Measurements from ENCODE around the gene ADGRG7.

The ADGRG7 gene

DNA sequence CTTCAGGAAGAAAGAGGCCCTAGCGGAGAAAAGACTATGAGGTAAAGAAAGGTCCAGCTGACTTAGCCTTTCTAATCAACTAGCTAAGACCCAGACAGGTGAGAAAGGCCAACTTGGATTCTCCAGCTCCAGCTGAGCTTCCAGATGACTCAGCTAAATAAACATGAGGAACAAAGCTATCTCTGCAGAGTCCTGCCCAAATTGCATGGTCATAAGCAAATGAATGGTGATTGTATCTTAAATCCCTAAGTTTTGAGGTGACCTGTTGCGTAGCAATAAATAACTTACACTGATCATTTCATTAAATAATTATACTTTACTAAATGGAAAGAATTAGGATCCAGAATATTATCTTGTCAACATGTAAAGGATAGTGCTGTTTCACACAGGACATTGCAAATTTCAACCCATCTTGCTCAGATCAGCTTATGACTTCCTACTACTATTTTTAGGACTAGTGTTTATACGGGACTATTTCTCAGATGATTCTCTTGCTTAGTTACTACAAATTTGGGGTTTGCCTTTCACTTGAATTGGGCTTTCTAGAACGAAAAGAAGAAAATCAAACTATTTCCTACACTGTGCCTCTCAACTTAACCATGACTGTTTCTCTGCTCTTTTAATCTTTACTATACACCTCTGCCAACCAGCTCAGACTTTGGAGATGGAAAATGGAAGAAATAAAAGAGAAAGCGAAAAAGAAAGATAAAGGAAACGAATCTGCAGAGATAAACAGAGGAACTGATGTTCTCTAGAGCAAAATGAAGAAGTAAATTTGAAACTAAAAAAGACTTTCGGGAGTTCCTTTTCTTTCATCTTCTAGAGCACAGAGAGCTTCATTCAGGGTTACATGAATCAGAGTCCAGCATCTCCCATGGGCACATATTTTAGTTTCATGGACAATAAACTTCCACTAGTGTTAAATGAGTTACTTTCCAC is 6.6 kb upstream of the ADGRG7 start:
- no peaks in the 10 kb centered on the region for H3K27me3 ChIP-seq
- TF ChIP-seq, protein P1, sequence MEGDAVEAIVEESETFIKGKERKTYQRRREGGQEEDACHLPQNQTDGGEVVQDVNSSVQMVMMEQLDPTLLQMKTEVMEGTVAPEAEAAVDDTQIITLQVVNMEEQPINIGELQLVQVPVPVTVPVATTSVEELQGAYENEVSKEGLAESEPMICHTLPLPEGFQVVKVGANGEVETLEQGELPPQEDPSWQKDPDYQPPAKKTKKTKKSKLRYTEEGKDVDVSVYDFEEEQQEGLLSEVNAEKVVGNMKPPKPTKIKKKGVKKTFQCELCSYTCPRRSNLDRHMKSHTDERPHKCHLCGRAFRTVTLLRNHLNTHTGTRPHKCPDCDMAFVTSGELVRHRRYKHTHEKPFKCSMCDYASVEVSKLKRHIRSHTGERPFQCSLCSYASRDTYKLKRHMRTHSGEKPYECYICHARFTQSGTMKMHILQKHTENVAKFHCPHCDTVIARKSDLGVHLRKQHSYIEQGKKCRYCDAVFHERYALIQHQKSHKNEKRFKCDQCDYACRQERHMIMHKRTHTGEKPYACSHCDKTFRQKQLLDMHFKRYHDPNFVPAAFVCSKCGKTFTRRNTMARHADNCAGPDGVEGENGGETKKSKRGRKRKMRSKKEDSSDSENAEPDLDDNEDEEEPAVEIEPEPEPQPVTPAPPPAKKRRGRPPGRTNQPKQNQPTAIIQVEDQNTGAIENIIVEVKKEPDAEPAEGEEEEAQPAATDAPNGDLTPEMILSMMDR (IDR thresholded peaks at IDR 0.05), result no peak
- H3K36me3 ChIP-seq, result no peaks in the 10 kb centered on the region
- no peak for DNase-seq
- H3K4me3 ChIP-seq, result no peak overlapping the region
- H3K9me3 ChIP-seq, result no peaks in the 10 kb centered on the region
- H3K27ac ChIP-seq, result no peak overlapping the region
- intact Hi-C loops (cut with DNase I; ENCODE audit: low total_unique reads), result no loop called here
- peaks cover 0 to 4% (median 0%) of the 10 kb centered on the region in 4 donors for H3K4me1 ChIP-seq

DNA sequence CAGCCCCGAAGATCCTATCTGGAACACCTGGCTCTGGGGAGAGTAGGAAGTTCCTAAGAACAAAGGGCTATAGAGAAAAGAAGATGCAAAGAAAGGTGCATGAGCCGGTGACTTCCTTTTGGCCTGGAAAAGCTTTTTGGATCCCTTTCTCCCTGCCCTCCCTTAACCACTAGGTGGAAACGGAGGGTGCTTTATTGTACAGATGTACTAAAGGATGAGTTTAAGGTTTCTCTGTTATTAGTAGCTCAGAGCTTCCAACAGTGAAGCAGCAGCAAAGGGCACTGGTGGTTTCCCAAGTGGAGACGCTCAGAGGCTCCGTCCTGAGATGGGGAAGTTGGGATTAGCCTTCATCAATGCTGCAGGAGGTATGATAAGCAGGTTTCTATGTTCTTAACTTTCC is 5.9 kb upstream of the ADGRG7 start:
- Histone ChIP-seq H3K27ac (no peak overlapping the region), H3K36me3 (no peaks in the 10 kb centered on the region), H3K4me1 (peaks cover 0 to 4% (median 0%) of the 10 kb centered on the region in 4 donors), H3K9me3 (no peaks in the 10 kb centered on the region), H3K4me3 (no peak overlapping the region), H3K27me3 (no peaks in the 10 kb centered on the region)
- TF ChIP-seq, protein P1 (IDR thresholded peaks at IDR 0.05), result no peak
- no peak for DNase-seq
- intact Hi-C loops (cut with DNase I; ENCODE audit: low total_unique reads), result no loop called here

DNA sequence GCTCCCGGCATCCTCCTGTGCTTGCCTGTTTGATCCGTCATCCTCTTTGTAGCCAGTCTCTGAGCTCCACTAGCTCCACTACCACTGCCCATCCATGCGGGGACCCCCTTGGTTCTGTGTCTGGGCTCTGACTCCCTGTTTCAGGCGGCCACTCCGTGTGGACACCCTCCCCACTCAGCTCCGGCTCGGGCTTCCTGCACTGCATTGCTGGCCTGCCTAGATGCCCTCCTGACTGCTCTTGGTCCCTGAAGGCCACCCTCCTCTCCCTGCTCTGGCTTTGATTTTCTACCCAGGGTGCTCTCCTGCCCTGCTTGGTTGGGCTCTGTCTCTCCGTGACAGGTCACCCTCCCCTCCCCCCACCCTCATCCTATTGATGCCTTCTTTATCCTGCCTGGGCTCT is 4.0 kb upstream of the ADGRG7 start:
- Histone ChIP-seq H3K27me3 (peaks cover 0 to 5% of the 10 kb centered on the region in 2 donors), H3K4me1 (peaks cover 0 to 4% (median 0%) of the 10 kb centered on the region in 4 donors), H3K27ac (no peak overlapping the region), H3K4me3 (no peak overlapping the region), H3K9me3 (no peaks in the 10 kb centered on the region), H3K36me3 (no peaks in the 10 kb centered on the region)
- TF ChIP-seq, protein P1 (IDR thresholded peaks at IDR 0.05), result no peak
- intact Hi-C loops (cut with DNase I; ENCODE audit: low total_unique reads), result no loop called here
- no peak for DNase-seq

DNA sequence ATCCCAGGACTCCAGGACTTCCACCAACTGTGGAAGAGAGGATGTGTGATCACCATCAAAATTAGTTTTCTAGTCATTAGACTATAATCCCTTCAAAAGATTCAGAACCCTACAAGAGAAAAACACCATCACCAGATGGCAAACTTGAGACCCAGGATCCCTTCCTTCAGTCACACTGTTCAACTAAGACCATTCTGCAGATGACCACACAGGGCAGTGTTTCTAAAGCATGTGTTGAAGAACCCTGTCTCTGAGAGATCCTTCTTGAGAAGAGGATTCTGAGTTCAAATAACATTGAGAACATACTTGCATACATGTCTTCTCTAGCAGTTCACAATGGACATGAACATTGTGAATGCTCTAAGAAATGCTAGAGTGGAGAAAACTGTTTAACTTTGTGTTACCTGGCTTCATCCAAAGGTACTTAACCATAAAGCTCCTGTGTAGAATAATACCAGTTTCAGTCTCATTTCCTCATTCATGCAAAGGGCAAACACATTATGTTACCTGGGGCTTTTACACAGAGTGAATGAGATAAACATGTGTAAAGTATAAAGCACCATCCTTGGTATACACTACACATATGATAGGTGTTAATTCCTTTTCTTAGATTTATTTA is 2.4 kb upstream of the ADGRG7 start:
- peaks cover 0 to 4% (median 0%) of the 10 kb centered on the region in 4 donors for H3K4me1 ChIP-seq
- DNase-seq, result no peak
- no peaks in the 10 kb centered on the region for H3K36me3 ChIP-seq
- peaks cover 0 to 5% of the 10 kb centered on the region in 2 donors for H3K27me3 ChIP-seq
- intact Hi-C loops (cut with DNase I; ENCODE audit: low total_unique reads), result no loop called here
- TF ChIP-seq, protein P1 (IDR thresholded peaks at IDR 0.05), result no peak
- H3K27ac ChIP-seq, result no peak overlapping the region
- no peak overlapping the region for H3K4me3 ChIP-seq
- H3K9me3 ChIP-seq, result no peaks in the 10 kb centered on the region

DNA sequence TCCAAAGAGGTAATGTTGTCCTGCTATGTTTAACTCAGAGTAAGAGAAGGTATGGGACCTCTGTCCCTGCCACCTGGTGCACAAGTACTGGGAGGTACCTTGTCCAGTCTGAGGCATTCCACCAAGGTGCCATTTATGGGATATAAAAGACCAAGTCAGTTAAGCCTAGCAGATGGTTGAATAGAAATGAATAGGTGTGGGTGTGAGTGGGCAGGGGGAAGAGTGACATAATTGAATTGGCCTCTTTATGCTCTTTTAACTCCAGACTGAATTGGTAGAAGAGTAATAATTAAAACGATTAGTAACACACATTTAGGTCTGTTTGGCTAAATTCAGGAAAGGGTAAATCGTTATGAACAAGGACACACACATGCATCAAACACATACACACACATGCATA is 562 bp downstream of the ADGRG7 start:
- Histone ChIP-seq H3K27me3 (peaks cover 0 to 5% of the 10 kb centered on the region in 2 donors), H3K4me3 (no peak overlapping the region), H3K9me3 (no peaks in the 10 kb centered on the region), H3K36me3 (no peaks in the 10 kb centered on the region), H3K4me1 (no peaks in the 10 kb centered on the region), H3K27ac (no peak overlapping the region)
- DNase-seq, result no peak
- TF ChIP-seq, protein P1 (IDR thresholded peaks at IDR 0.05), result no peak
- intact Hi-C loops (cut with DNase I; ENCODE audit: low total_unique reads), result no loop called here

Measured in tibial artery (tissue), 4 donors.